Activated CD4-positive, alpha-beta T cell treated with anti-CD3 and anti-CD28 coated beads, Interleukin-2, amount 10 ng/mL, durations not matched to agents 7 days and 5 days (primary cell): ENCODE data around the gene STK32C. TPM values are rescaled to one million over a fixed set of nuclear protein-coding genes. Genes with fewer than 3 reads are reported as not detected.

ENCODE experiments used
- CTCF ChIA-PET: fragments of 350-600 bp; sonication (Branson Sonifier 250); formaldehyde crosslinking; loops from one replicate; lab custom pipeline; 2021; ENCODE audit warnings: antibody characterized with exemption; lab: Charles Lee
- POLR2A ChIA-PET: fragments of 350-600 bp; sonication (Branson Sonifier 250); formaldehyde crosslinking; loops from one replicate; lab custom pipeline; 2021; ENCODE audit warnings: antibody characterized with exemption; lab: Charles Lee
- DNase-seq: peaks from one replicate; pipeline ENCODE4 v3.0.0-alpha.2; 2020
- H3K27ac Mint-ChIP-seq: one replicate; pipeline ENCODE4 v1.8.0; 2021; ENCODE audit warnings: mild to moderate bottlenecking, moderate library complexity, mixed read lengths
- H3K27me3 Mint-ChIP-seq: one replicate; pipeline ENCODE4 v1.8.0; 2021; ENCODE audit warnings: mixed read lengths
- H3K36me3 Mint-ChIP-seq: one replicate; pipeline ENCODE4 v1.8.0; 2021; ENCODE audit warnings: low read depth, mixed read lengths
- H3K4me1 Mint-ChIP-seq: one replicate; pipeline ENCODE4 v1.8.0; 2021; ENCODE audit warnings: mixed read lengths
- H3K4me3 Mint-ChIP-seq: one replicate; pipeline ENCODE4 v1.8.0; 2021; ENCODE audit warnings: mild to moderate bottlenecking, moderate library complexity, mixed read lengths
- H3K9me3 Mint-ChIP-seq: one replicate; pipeline ENCODE4 v1.8.0; 2021; ENCODE audit warnings: mixed read lengths
- total RNA-seq, 2 experiments: library from RNA; stranded (reverse); gene quantifications; one replicate each; pipeline ENCODE4 v1.2.3, GENCODE V29; 2021

The STK32C gene
- total RNA-seq, 2 experiments from 2014 or later = 11.1 to 15.2 TPM

DNA sequence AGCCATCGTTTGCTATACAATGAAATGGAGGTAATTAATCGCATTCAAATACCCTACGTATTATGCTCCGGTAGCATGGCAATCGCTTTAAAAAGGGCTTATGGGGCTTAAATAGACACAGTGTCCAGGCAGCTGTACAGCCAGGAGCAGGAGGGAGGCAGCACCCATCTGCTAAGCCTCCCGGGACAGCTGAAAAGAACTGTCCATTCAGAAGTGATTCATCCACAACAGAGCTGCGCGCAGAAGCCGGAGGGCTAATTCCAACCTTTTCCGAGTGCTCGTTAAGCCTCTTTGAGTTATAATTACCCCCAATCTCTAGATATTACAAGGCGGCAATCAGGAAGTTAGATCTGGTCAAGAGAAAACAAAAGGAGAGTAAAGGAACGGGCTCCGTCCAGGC lies 62.7 kb downstream of the STK32C start:
- Mint-ChIP-seq H3K9me3 (no peaks in the 10 kb centered on the region), H3K4me3 (no peak overlapping the region), H3K36me3 (no peaks in the 10 kb centered on the region), H3K27me3 (no peaks in the 10 kb centered on the region), H3K4me1 (peaks cover 1% of the 10 kb centered on the region), H3K27ac (no peak overlapping the region)
- POLR2A ChIA-PET = no interaction called here
- CTCF ChIA-PET = no interaction called here
- no peak for DNase-seq

DNA sequence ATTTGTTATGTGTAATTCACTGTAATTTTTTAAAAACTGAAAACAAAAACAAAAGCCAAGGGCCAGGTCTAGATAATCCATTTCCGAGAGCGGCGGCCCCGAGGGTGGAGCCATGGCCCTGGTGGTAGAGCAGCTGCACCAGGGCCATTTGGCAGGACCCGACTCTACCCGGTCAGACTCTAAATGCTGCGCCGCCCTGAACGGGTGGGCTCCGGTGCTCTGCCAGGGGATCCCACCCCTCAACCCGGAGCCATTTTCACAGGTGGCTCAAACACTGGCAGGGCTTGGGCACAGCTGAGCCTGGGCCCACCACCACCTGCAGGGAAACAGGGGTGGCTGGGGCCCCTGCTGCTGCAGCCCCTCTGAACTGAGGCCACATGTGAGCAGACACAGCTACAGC lies 64.1 kb downstream of the STK32C start:
- Mint-ChIP-seq H3K27ac (no peak overlapping the region), H3K27me3 (no peaks in the 10 kb centered on the region), H3K9me3 (no peaks in the 10 kb centered on the region), H3K4me3 (no peak overlapping the region), H3K36me3 (no peaks in the 10 kb centered on the region), H3K4me1 (peaks cover 1% of the 10 kb centered on the region)
- ChIA-PET CTCF (interaction anchor here (1.0 kb wide), 1 partner anchor 9 kb away, joined by 4 read pairs; no protein-coding TSS in a partner anchor), POLR2A (no interaction called here)
- no peak for DNase-seq

DNA sequence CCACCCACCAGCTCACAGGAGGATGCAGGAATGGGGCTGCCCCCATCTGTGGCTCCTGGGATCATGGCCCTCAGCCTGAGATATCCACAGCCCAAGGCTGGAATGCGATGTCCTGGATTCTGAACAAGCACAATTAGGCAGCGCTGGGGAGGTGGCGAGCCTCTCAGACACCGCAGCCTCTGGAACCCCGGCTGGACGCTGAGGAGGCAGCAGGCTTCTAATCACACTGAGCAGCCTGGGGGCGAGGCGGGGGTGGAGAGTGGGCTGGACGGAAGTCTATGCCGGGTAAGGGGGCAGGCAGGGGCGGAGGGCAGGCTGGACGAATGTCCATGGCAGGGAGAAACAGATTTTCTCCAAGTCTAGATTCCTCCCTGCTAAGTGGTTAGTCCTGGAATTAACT lies 64.6 kb downstream of the STK32C start:
- Mint-ChIP-seq H3K4me1 (peaks cover 1% of the 10 kb centered on the region), H3K27ac (no peak overlapping the region), H3K36me3 (no peaks in the 10 kb centered on the region), H3K9me3 (no peaks in the 10 kb centered on the region), H3K27me3 (no peaks in the 10 kb centered on the region), H3K4me3 (no peak overlapping the region)
- DNase-seq = no peak
- CTCF ChIA-PET = no interaction called here
- POLR2A ChIA-PET = no interaction called here

DNA sequence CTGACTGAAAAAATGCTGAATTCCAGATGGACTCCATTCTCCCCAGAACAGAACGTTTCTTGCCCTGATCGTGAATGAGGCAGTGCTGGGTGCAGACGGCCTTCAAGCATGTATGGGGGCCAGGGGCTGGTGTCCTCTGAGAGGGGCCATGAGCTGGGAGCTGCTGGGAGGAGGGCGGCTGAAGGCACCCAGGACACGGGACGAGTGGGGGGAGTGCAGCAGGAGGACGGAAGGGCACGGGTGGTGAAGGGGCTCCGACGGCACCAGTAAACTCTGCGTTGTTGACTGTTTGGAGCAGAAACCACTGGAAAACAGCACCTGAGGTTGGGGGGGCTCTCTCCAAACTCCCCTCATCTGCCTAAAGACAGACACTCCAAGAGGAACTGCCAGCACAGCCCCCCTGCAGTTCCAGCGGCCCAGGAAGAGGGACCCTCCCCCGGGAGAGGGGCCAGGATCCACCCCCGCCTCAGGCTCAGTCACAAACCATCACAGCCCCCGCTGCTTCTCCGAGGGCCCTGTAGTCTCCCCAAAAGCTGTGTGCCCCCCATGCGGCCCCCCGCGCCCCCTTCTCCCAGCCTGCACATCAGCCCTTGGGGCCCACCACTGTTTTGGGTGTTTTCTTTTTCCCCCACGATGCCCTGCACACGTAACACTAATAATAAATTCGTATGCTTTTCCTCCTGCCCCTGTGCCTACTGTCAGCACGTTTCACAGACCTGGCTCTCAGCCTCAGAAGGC lies 65.5 kb downstream of the STK32C start:
- DNase-seq = no peak
- no peak overlapping the region for H3K27ac Mint-ChIP-seq
- no peaks in the 10 kb centered on the region for H3K9me3 Mint-ChIP-seq
- no peaks in the 10 kb centered on the region for H3K36me3 Mint-ChIP-seq
- no peak overlapping the region for H3K4me3 Mint-ChIP-seq
- ChIA-PET CTCF (no interaction called here), POLR2A (no interaction called here)
- no peaks in the 10 kb centered on the region for H3K4me1 Mint-ChIP-seq
- H3K27me3 Mint-ChIP-seq = no peaks in the 10 kb centered on the region

DNA sequence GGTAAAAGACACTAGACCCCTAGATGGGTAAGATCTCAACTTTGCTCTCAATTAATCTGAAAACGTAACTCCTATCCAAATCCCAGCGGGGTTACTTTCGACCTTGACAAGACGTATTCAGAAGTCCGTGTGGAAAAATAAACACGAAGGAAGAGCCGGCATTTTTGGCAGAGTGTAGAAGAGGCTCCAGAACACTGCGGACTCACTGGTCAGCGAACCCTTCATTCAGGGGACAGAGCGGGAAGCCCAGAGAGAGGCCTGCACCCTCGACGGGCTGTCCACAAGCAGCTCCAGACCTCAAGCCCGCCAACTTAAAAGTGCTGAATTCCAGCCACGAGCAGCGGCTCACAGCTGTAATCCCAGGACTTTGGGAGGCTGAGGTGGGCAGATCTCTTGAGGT lies 66.3 kb downstream of the STK32C start:
- H3K4me1 Mint-ChIP-seq = no peaks in the 10 kb centered on the region
- no peak for DNase-seq
- POLR2A ChIA-PET = no interaction called here
- no peak overlapping the region for H3K4me3 Mint-ChIP-seq
- no peaks in the 10 kb centered on the region for H3K9me3 Mint-ChIP-seq
- no peak overlapping the region for H3K27ac Mint-ChIP-seq
- no peaks in the 10 kb centered on the region for H3K27me3 Mint-ChIP-seq
- CTCF ChIA-PET = no interaction called here
- H3K36me3 Mint-ChIP-seq = no peaks in the 10 kb centered on the region

DNA sequence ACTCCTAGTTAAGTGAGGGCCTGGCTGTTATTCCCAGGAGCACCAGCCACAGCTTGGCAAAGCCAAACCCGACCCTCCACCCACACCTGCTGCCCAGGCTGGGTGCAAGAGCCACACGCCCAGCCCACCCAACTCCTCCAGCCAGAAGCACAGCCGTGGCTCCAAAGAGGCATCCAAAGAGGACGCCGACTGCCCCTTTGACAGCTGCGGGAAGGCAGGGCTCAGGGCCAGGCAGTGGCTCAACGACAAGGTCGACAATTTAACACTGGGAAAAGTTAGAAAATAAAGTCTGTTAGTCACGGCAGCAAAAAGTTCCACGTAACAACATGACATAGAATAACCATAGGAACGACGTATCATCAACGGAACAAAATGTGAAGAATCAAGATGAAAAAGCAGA lies 66.7 kb downstream of the STK32C start:
- no peak for DNase-seq
- Mint-ChIP-seq H3K36me3 (no peaks in the 10 kb centered on the region), H3K27ac (peak overlapping the region; percentile 4), H3K27me3 (no peaks in the 10 kb centered on the region), H3K4me1 (no peaks in the 10 kb centered on the region), H3K9me3 (no peaks in the 10 kb centered on the region), H3K4me3 (no peak overlapping the region)
- ChIA-PET POLR2A (no interaction called here), CTCF (no interaction called here)

DNA sequence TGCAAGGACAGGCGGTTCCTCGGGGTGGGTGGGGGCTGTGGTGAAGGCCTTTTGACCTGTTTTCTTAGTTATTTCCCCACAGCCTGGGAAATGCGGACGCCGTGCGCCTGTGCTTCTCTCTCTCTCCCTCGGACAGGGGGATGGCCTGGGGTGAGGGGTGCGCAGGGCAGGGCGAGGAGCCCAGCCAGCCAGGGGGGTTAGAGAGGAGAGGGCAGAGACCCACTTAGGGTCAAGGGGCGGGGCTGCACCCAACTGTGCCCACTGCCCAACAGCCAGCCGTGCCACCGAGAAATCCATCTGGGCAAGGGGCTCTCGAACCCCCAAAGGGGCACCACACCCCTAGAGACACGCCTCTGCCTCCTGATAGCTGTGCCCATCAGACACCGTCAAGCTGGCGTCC lies 67.2 kb downstream of the STK32C start:
- Mint-ChIP-seq H3K4me1 (no peaks in the 10 kb centered on the region), H3K27me3 (no peaks in the 10 kb centered on the region), H3K4me3 (no peak overlapping the region), H3K27ac (no peak overlapping the region), H3K36me3 (no peaks in the 10 kb centered on the region), H3K9me3 (no peaks in the 10 kb centered on the region)
- ChIA-PET CTCF (interaction anchor here (0.7 kb wide), 1 partner anchor 1031 kb away, joined by 3 read pairs; no protein-coding TSS in a partner anchor), POLR2A (no interaction called here)
- DNase-seq = no peak

DNA sequence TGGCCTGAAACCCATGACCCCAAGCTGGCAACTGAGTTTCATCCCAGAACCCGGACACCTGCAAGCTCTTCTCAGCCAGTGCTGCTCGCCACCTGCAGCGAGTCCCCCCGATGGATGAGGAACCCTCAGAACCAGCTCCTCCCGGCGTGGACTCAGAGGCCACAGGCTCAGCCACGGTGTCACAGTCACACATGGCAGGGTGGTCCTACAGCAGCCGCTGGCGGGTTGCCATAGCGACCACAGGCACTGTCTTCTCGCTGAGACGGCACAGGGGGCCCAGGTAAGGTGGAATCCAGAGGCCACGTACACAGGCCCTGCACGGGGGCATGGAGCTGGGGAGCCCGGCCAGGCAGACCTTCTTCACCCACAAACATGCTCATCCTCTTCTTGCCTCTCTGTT lies 67.6 kb downstream of the STK32C start:
- CTCF ChIA-PET = interaction anchor here (0.7 kb wide), 1 partner anchor 1032 kb away, joined by 3 read pairs; no protein-coding TSS in a partner anchor
- H3K4me1 Mint-ChIP-seq = no peaks in the 10 kb centered on the region
- no peak for DNase-seq

DNA sequence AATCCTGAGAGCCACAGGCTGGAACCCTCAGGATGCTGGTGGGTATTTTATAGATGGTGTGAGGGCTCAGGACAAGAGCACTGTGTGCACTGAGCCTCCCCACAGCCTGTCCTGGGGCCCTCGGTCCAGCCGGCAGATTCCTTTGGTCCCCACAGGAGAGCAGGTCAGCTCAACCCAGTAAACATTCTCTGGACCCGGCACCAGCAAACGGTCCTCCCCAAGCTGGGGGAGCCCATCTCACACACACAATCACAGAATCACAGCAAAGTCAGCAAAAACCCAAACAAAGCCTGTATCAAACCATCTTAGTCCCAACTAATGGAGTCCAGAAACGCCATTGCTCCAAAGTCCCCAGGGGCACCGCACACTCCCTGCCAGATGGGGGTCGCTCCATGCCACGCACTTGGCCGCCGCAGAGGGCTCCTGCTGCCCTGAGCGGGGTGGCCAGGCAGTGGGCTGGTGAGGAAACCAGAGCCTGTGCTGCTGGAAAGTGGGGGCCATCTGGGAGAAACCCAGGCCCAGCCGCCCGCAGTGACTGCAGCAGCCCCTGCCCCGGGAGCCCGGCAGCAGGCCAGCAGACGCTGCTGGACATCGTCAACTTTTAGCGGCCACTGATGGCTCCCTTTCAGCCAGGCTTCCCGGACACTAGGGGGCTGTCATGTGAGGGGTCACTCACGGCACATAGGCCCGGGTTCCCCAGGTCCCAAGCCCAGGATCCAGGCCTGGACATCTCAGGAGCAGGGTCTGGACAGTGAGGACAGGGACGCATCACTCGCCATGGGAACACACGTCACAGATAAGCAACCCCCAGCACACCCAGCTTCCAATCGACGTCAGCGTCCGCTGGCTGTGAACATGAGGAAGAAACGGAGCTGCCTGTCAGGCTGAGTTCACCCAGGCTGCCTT lies 68.4 kb downstream of the STK32C start:
- H3K36me3 Mint-ChIP-seq = no peaks in the 10 kb centered on the region
- POLR2A ChIA-PET = no interaction called here
- no peak overlapping the region for H3K4me3 Mint-ChIP-seq
- H3K27me3 Mint-ChIP-seq = no peaks in the 10 kb centered on the region
- no peaks in the 10 kb centered on the region for H3K9me3 Mint-ChIP-seq
- CTCF ChIA-PET = no interaction called here
- no peak for DNase-seq
- no peaks in the 10 kb centered on the region for H3K4me1 Mint-ChIP-seq
- no peak overlapping the region for H3K27ac Mint-ChIP-seq

More for the DNA sequence above, 67.6 kb downstream of the STK32C start:
- POLR2A ChIA-PET = no interaction called here
- Mint-ChIP-seq H3K4me3 (no peak overlapping the region), H3K9me3 (no peaks in the 10 kb centered on the region), H3K36me3 (no peaks in the 10 kb centered on the region), H3K27me3 (no peaks in the 10 kb centered on the region), H3K27ac (no peak overlapping the region)

DNA sequence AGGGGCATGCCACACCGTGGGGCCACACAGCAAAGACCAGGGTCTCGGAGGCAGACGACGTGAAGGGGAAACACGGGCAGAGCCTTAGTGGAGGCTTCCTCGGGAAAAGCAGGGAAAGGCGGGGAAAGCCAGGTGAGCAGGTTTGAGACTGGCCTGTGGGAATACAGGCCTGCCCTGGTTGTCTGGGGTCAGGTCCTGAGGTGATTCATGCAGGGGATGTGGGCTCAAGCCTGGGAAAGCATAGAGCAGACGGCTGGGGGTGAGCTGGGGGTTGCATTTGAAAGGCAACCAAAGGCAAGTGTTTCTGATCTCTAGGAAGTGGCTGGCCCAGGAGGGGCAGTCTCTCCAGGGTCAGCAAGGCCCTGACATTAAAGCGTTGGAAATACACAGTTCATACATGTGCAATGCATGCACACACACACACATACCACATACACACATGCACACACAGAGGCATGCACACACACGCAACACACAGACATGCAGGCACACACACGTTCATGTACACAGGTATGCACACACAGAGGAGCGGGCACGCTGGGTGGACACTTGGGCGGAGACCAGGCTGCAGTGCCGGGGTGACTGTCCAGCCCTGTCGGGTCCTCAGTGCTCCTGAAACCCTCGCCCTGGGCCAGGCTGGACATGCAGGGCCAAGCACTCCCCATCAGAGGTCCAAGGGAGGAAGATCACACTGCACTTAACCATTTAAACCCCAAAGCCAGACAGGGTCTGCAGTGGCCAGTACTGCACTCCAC lies 69.2 kb downstream of the STK32C start:
- ChIA-PET CTCF (no interaction called here), POLR2A (no interaction called here)
- Mint-ChIP-seq H3K36me3 (no peaks in the 10 kb centered on the region), H3K27ac (no peak overlapping the region), H3K9me3 (no peaks in the 10 kb centered on the region), H3K4me3 (no peak overlapping the region), H3K4me1 (no peaks in the 10 kb centered on the region), H3K27me3 (no peaks in the 10 kb centered on the region)
- DNase-seq = no peak

DNA sequence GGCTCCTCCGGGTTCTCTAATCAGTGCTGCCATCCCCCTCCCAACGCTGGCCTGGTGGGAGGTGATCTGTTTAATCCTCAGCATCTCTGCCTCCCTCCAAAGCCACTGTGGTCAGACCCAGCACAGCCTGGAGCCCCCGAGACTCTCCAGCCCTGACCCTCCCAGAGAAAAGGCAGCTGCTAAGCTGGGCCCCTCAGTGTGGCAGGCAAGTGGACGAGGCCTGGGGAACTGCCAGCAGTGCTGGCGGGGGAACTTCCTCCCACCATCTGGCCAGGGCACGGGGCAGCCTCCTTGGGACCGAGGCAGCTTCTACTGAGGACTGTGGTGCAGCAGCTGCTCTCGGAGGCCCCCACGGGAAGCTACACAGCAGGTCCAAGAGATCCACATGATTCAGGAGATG lies 69.9 kb downstream of the STK32C start:
- CTCF ChIA-PET = no interaction called here
- H3K27ac Mint-ChIP-seq = no peak overlapping the region

DNA sequence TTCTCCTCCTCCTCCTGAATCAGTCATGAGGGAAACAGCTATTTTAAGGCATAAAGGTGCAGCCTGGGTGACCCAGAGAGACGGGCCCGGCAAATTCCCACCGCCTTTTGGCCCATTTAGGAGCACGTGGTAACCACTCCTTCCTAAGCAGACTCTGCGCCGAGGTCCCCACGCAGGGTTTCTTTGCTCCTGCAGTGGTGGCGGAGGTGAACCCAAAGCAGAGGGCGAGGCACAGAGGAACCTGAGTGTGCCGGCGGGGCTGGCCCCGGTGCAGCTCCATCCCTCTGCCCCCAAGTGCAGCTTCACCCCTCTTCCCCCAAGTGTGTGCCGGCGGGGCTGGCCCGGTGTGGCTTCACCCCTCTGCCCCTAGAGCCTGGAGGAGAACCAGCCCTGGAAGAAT lies 70.4 kb downstream of the STK32C start:
- ChIA-PET POLR2A (no interaction called here), CTCF (no interaction called here)
- no peaks in the 10 kb centered on the region for H3K36me3 Mint-ChIP-seq
- DNase-seq = no peak
- H3K4me1 Mint-ChIP-seq = peaks cover 10% of the 10 kb centered on the region
- H3K27ac Mint-ChIP-seq = no peak overlapping the region
- H3K9me3 Mint-ChIP-seq = no peaks in the 10 kb centered on the region
- H3K27me3 Mint-ChIP-seq = no peaks in the 10 kb centered on the region
- H3K4me3 Mint-ChIP-seq = no peak overlapping the region

More for the DNA sequence above, 69.9 kb downstream of the STK32C start:
- peaks cover 5% of the 10 kb centered on the region for H3K4me1 Mint-ChIP-seq
- no peak overlapping the region for H3K4me3 Mint-ChIP-seq
- H3K9me3 Mint-ChIP-seq = no peaks in the 10 kb centered on the region
- POLR2A ChIA-PET = no interaction called here
- no peaks in the 10 kb centered on the region for H3K36me3 Mint-ChIP-seq
- no peaks in the 10 kb centered on the region for H3K27me3 Mint-ChIP-seq
- no peak for DNase-seq

DNA sequence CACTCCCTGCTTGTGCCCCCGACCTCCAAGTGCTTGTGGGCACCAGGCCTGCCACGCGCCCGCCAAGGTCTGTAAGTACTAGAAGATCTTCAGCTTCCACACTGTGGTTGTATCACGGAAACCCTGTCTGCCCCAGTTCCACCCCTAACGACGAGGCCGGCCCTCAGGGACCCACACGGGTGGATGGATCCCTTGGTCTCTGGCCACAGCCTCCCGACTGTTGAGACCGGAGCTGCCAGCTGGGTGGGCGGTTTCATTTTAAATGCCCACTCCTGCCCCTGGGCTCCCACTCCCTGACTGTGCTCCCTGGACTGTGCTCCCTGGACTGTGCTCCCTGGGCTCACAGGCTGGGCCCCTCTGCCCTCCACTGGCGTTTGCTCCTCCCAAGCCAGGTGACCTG lies 70.9 kb downstream of the STK32C start:
- H3K27ac Mint-ChIP-seq = no peak overlapping the region
- no peak overlapping the region for H3K4me3 Mint-ChIP-seq
- H3K27me3 Mint-ChIP-seq = no peaks in the 10 kb centered on the region
- ChIA-PET POLR2A (no interaction called here), CTCF (no interaction called here)
- DNase-seq = no peak
- no peaks in the 10 kb centered on the region for H3K36me3 Mint-ChIP-seq
- peaks cover 15% of the 10 kb centered on the region for H3K4me1 Mint-ChIP-seq
- no peaks in the 10 kb centered on the region for H3K9me3 Mint-ChIP-seq
